ENCODE results near the gene COQ10B.
"Not testable (repeated sequence)": the region's sequence is repeated elsewhere in the genome, so short reads cannot be mapped to it uniquely, and the experiment has no call there.

The COQ10B gene

GRCh38 chr2:197434541-197435513 lies 18.5 kb upstream of the COQ10B start, which contains the start of gene SF3B1:
Gene SF3B1, minus strand, starts transcription at chr2:197435028. Its CDS starts 29 bp downstream, at chr2:197434999.
- H3K4me3 Mint-ChIP-seq: peak within 1 kb of the TSS; percentile 88
- peak within 1 kb of the TSS; percentile 100 for H3K27ac Mint-ChIP-seq
- H3K36me3 Mint-ChIP-seq (ENCODE audit: low read depth): peaks cover 13% of the 10 kb centered on the region
- peaks cover 31% of the 10 kb centered on the region for H3K4me1 Mint-ChIP-seq (ENCODE audit: low read depth)
- no peaks in the 10 kb centered on the region for H3K9me3 Mint-ChIP-seq
- no peaks in the 10 kb centered on the region for H3K27me3 Mint-ChIP-seq (ENCODE audit: low read depth)

GRCh38 chr2:197435598-197436420 lies 17.5 kb upstream of the COQ10B start:
- Mint-ChIP-seq H3K4me3 (peak overlapping the region; percentile 88), H3K36me3 (ENCODE audit: low read depth) (peaks cover 12% of the 10 kb centered on the region), H3K27ac (peak overlapping the region; percentile 100), H3K4me1 (ENCODE audit: low read depth) (peaks cover 26% of the 10 kb centered on the region), H3K27me3 (ENCODE audit: low read depth) (no peaks in the 10 kb centered on the region), H3K9me3 (no peaks in the 10 kb centered on the region)

DNA sequence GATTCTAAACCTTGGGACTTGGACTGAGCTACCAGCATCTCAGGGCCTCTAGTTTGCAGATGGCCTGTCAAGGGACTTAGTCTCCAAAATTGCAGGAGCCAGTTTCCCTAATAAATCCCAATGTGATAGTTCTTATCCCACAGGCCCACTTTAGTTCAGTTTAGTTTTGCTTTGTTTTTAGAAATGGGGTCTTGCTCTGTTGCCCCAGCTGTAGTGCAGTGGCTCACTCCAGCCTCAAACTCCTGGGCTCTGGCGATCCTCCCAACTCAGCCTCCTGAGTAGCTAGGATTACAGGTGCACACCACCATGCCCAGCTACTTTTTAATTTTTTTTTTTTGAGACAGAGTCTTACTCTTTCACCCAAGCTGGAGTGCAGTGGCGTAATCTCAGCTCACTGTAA lies 16.0 kb upstream of the COQ10B start:
- H3K27ac Mint-ChIP-seq: no peak overlapping the region
- H3K36me3 Mint-ChIP-seq (ENCODE audit: low read depth): peaks cover 10% of the 10 kb centered on the region
- H3K9me3 Mint-ChIP-seq: no peaks in the 10 kb centered on the region

GRCh38 chr2:197442857-197443256 lies 10.5 kb upstream of the COQ10B start:
- Mint-ChIP-seq H3K4me1 (ENCODE audit: low read depth) (peaks cover 2% of the 10 kb centered on the region), H3K9me3 (no peaks in the 10 kb centered on the region), H3K27ac (no peak overlapping the region), H3K36me3 (ENCODE audit: low read depth) (no peaks in the 10 kb centered on the region), H3K27me3 (ENCODE audit: low read depth) (peaks cover 9% of the 10 kb centered on the region), H3K4me3 (no peak overlapping the region)

More for the DNA sequence above, 16.0 kb upstream of the COQ10B start:
- Mint-ChIP-seq H3K4me1 (ENCODE audit: low read depth) (peaks cover 13% of the 10 kb centered on the region), H3K27me3 (ENCODE audit: low read depth) (no peaks in the 10 kb centered on the region), H3K4me3 (peak overlapping the region; percentile 7)

DNA sequence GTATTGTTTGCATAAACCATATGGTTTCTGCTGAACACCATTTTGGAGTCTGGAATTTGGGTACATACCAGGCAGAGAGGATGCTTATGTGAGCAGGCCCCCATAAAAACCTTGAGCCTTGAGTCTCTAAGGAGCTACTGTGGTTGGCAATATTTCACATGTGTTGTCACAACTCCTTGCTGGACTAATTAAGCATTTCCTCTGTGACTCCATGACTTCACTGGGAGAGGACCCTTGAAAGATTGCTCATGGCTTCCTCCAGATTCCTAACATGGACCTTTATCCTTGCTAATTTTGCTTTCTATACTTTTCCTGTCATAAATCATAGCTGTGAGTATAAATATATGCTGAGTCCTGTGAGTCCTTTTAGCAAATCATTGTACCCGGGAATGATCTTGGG lies 7.6 kb upstream of the COQ10B start:
- Mint-ChIP-seq H3K9me3 (no peaks in the 10 kb centered on the region), H3K27me3 (ENCODE audit: low read depth) (peaks cover 9% of the 10 kb centered on the region), H3K4me3 (no peak overlapping the region), H3K4me1 (ENCODE audit: low read depth) (peaks cover 2% of the 10 kb centered on the region), H3K36me3 (ENCODE audit: low read depth) (no peaks in the 10 kb centered on the region), H3K27ac (no peak overlapping the region)

DNA sequence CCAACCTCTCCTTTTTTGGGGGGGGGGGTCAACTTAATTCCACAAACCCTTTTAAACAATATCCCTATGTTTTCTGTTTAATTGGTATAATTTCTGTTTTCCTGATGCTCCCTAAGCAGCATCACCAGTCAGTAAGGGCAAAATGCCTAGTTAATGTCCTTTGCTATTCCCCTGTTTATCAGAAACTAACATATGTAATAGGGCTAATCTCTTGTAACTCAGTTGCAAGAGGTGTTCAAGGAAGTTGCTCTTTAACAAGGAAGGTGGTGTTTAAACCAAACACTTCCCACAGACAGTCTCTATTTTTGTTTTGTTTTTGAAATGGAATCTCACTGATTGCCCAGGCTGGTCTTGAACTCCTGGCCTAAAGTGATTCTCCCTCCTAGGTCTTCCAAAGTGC lies 6.5 kb upstream of the COQ10B start:
- H3K27ac Mint-ChIP-seq: no peak overlapping the region
- peaks cover 6% of the 10 kb centered on the region for H3K4me1 Mint-ChIP-seq (ENCODE audit: low read depth)
- H3K36me3 Mint-ChIP-seq (ENCODE audit: low read depth): no peaks in the 10 kb centered on the region
- H3K27me3 Mint-ChIP-seq (ENCODE audit: low read depth): peaks cover 9% of the 10 kb centered on the region
- H3K9me3 Mint-ChIP-seq: no peaks in the 10 kb centered on the region
- no peak overlapping the region for H3K4me3 Mint-ChIP-seq

GRCh38 chr2:197450465-197450864 lies 2.9 kb upstream of the COQ10B start:
- H3K9me3 Mint-ChIP-seq: no peaks in the 10 kb centered on the region
- H3K27ac Mint-ChIP-seq: no peak overlapping the region
- H3K4me1 Mint-ChIP-seq (ENCODE audit: low read depth): peaks cover 19% of the 10 kb centered on the region
- no peak overlapping the region for H3K4me3 Mint-ChIP-seq
- H3K36me3 Mint-ChIP-seq (ENCODE audit: low read depth): no peaks in the 10 kb centered on the region
- H3K27me3 Mint-ChIP-seq (ENCODE audit: low read depth): peaks cover 2% of the 10 kb centered on the region

DNA sequence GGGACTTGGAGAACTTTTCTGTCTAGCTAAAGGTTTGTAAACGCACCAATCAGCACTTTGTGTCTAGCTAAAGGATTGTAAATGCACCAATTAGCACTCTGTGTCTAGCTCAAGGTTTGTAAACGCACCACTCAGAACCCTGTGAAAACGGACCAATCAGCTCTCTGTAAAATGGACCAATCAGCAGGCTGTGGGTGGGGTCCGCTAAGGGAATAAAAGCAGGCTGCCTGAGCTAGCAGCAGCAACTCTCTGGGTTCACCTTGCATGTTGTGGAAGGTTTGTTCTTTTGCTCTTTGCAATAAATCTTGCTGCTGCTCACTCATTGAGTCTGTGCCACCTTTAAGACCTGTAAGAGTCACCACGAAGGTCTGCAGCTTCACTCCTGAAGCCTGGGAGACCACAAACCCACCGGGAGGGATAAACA lies 2.4 kb upstream of the COQ10B start:
- H3K9me3 Mint-ChIP-seq; H3K27ac Mint-ChIP-seq; H3K36me3 Mint-ChIP-seq (ENCODE audit: low read depth); H3K27me3 Mint-ChIP-seq (ENCODE audit: low read depth); H3K4me3 Mint-ChIP-seq: not testable (repeated sequence)
- H3K4me1 Mint-ChIP-seq (ENCODE audit: low read depth): peaks cover 18% of the 10 kb centered on the region

GRCh38 chr2:197452754-197453122 lies 614 bp upstream of the COQ10B start:
- Mint-ChIP-seq H3K27ac (peak overlapping the region; percentile 96), H3K4me3 (peak overlapping the region; percentile 95), H3K36me3 (ENCODE audit: low read depth) (peaks cover 4% of the 10 kb centered on the region), H3K27me3 (ENCODE audit: low read depth) (no peaks in the 10 kb centered on the region), H3K9me3 (no peaks in the 10 kb centered on the region), H3K4me1 (ENCODE audit: low read depth) (peaks cover 22% of the 10 kb centered on the region)

DNA sequence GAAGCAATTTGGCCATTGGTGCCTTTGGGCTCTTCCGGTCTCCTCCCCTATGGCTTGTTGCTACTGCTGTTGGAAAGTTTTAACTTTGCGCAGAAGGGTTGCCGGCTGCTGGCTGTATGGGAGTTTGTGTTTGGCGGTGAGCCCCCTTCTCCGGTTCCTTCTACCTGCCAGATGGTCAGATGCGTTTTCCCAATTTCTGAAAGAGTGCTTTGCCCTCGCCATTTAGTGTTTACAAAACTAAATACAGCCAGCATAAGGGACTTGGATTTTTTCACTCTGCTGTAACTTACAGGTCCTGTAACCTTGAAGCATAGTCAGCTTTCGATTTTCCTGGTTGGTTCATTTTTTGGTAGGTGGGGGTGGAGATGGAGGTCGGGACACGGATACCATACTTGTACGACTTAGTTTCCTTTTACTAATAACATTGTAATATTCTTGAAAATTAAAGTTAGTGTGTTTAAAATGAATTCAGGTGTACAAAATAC lies 604 bp downstream of the COQ10B start:
- Mint-ChIP-seq H3K27ac (peak overlapping the region; percentile 96), H3K36me3 (ENCODE audit: low read depth) (peaks cover 4% of the 10 kb centered on the region), H3K4me3 (peak overlapping the region; percentile 95), H3K9me3 (no peaks in the 10 kb centered on the region), H3K27me3 (ENCODE audit: low read depth) (no peaks in the 10 kb centered on the region), H3K4me1 (ENCODE audit: low read depth) (peaks cover 25% of the 10 kb centered on the region)

GRCh38 chr2:197454923-197455322 lies 1.6 kb downstream of the COQ10B start:
- Mint-ChIP-seq H3K27ac (peak overlapping the region; percentile 96), H3K9me3 (no peaks in the 10 kb centered on the region), H3K4me3 (peak overlapping the region; percentile 95), H3K27me3 (ENCODE audit: low read depth) (no peaks in the 10 kb centered on the region), H3K4me1 (ENCODE audit: low read depth) (peaks cover 34% of the 10 kb centered on the region), H3K36me3 (ENCODE audit: low read depth) (peaks cover 7% of the 10 kb centered on the region)

GRCh38 chr2:197455428-197455827 lies 2.1 kb downstream of the COQ10B start:
- H3K27me3 Mint-ChIP-seq (ENCODE audit: low read depth): no peaks in the 10 kb centered on the region
- no peak overlapping the region for H3K4me3 Mint-ChIP-seq
- H3K27ac Mint-ChIP-seq: no peak overlapping the region
- H3K36me3 Mint-ChIP-seq (ENCODE audit: low read depth): peaks cover 9% of the 10 kb centered on the region
- H3K9me3 Mint-ChIP-seq: no peaks in the 10 kb centered on the region
- H3K4me1 Mint-ChIP-seq (ENCODE audit: low read depth): peaks cover 34% of the 10 kb centered on the region

- no peak overlapping the region for H3K4me3 Mint-ChIP-seq
- no peaks in the 10 kb centered on the region for H3K9me3 Mint-ChIP-seq
- H3K36me3 Mint-ChIP-seq (ENCODE audit: low read depth): peaks cover 21% of the 10 kb centered on the region
- no peaks in the 10 kb centered on the region for H3K27me3 Mint-ChIP-seq (ENCODE audit: low read depth)
- H3K27ac Mint-ChIP-seq: no peak overlapping the region
- peaks cover 16% of the 10 kb centered on the region for H3K4me1 Mint-ChIP-seq (ENCODE audit: low read depth)
Measured at GRCh38 chr2:197460649-197461048, 7.3 kb downstream of the COQ10B start.

DNA sequence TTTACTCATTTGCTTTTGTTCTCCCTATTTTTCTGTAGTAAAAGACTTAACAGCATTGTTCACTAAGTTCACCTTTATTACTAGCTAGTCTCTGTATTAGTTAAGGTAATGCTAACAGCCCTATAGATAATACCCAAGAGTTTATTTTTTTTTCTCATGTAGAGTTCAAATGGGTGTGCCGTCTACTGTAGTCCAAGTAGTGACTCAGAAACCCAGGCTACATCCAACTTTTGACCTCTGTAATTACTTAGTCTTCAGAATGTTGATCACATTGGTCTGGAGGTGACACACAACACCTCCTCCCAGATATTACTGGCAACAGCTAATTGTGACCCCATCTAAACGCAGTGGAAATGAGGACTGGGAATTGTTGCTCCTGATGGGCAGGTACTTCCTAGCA lies 7.7 kb downstream of the COQ10B start:
- Mint-ChIP-seq H3K4me3 (no peak overlapping the region), H3K27ac (no peak overlapping the region), H3K27me3 (ENCODE audit: low read depth) (no peaks in the 10 kb centered on the region), H3K4me1 (ENCODE audit: low read depth) (peaks cover 17% of the 10 kb centered on the region), H3K36me3 (ENCODE audit: low read depth) (peaks cover 21% of the 10 kb centered on the region), H3K9me3 (no peaks in the 10 kb centered on the region)

All from T-helper 1 cell treated with Interleukin-12 subunit alpha and Interleukin-12 subunit beta and Interleukin-4 antibody, amounts not matched to agents 30 μg/mL and 1 μg/mL, for 36 hours (primary cell).